ENCODE results near the gene OR5B12. TPM values are rescaled to one million over a fixed set of nuclear protein-coding genes. Genes with fewer than 3 reads are reported as not detected.

Gene OR5B12
- total RNA-seq, 1 donor from 2014 or later = not detected

Other genes with a start within 250 kb of the OR5B12 start
- not detected for gene OR1S2, start 238.1 kb downstream of the OR5B12 start, total RNA-seq
- gene OR1S1, start 229.5 kb downstream of the OR5B12 start, total RNA-seq = not detected
- not detected for gene OR10Q1, start 213.3 kb downstream of the OR5B12 start, total RNA-seq
- 0.51 TPM for gene OR10W1, start 174.0 kb downstream of the OR5B12 start, total RNA-seq
- gene OR5B17, start 83.2 kb downstream of the OR5B12 start, total RNA-seq = not detected
- gene OR5B3, start 35.4 kb downstream of the OR5B12 start, total RNA-seq = not detected
- not detected for gene OR5B2, start 14.1 kb downstream of the OR5B12 start, total RNA-seq
- not detected for gene OR5B21, start 65.9 kb upstream of the OR5B12 start, total RNA-seq
- 3.9 TPM for gene LPXN, start 133.6 kb upstream of the OR5B12 start, total RNA-seq
- gene ZFP91, start 136.8 kb upstream of the OR5B12 start, total RNA-seq = 53.2 TPM
- 1.1 TPM for gene CNTF, start 180.4 kb upstream of the OR5B12 start, total RNA-seq